Thyroid gland (tissue), 4 donors: ENCODE measurements around the gene CELA1. TPM values are rescaled to one million over a fixed set of nuclear protein-coding genes. Genes with fewer than 3 reads are reported as not detected.

Experiments
- DNase-seq, 2 donors: peaks; one replicate each; pipeline ENCODE4 v3.0.0-alpha.2; 2019
- H3K27ac ChIP-seq, 3 donors: fragments of 200-600 bp; sonication (generic); 1 replicate in 2 of 3; 2 replicates in 1 of 3; pipeline ENCODE4 v1.5.1; 2016 to 2019; ENCODE audit warnings: mild to moderate bottlenecking in 1 of 3, moderate library complexity in 1 of 3
- H3K27me3 ChIP-seq: fragments of 200-600 bp; sonication (generic); one replicate; pipeline ENCODE4 v1.5.1; 2019
- H3K36me3 ChIP-seq, 2 donors: fragments of 200-600 bp; sonication (generic); one replicate each; pipeline ENCODE4 v1.5.1; 2016 to 2019
- H3K4me1 ChIP-seq, 2 donors: fragments of 200-600 bp; sonication (generic); one replicate each; pipeline ENCODE4 v1.5.1; 2017 to 2019
- H3K4me3 ChIP-seq, 3 donors: fragments of 200-600 bp; sonication (generic); replicated peaks in 1 of 3; 1 replicate in 2 of 3; 2 replicates in 1 of 3; pipeline ENCODE4 v1.5.1; 2016; ENCODE audit warnings: mild to moderate bottlenecking in 1 of 3
- H3K9me3 ChIP-seq: fragments of 200-600 bp; sonication (generic); one replicate; pipeline ENCODE4 v1.5.1; 2017
- CTCF ChIP-seq, 6 experiments: fragments of 200-600 bp in 3 of 6; fragments of 450-650 bp in 3 of 6; sonication (generic) in 3 of 6; IDR thresholded peaks; one replicate each; pipeline ENCODE4 v1.5.1; 2016 to 2019; ENCODE audit warnings: antibody characterized with exemption in 6 of 6, mild to moderate bottlenecking in 2 of 6, inconsistent platforms in 1 of 6, moderate library complexity in 1 of 6
- POLR2A ChIP-seq, 2 donors: fragments of 450-650 bp; IDR thresholded peaks; one replicate each; pipeline ENCODE4 v1.6.1; 2017; ENCODE audit warnings: antibody characterized with exemption in 2 of 2, mild to moderate bottlenecking in 2 of 2, moderate library complexity in 1 of 2
- WGBS, 2 donors: methylation state at CpG; one replicate each; pipeline ENCODE4 v1.1.5; 2017; 5-methylcytosine and 5-hydroxymethylcytosine counted together
- intact Hi-C: fragments of 100-400 bp; cut with DNase I; formaldehyde crosslinking; loops from one replicate; pipeline ENCODE4 v1.15.1; 2023
- total RNA-seq, 4 donors: library from RNA; depleted of rRNA; stranded (reverse); fragments of >200 nt; gene quantifications; one replicate each; pipeline ENCODE4 v1.2.3, GENCODE V29; 2016

The CELA1 gene
- total RNA-seq, 4 donors from 2014 or later: not detected

- intact Hi-C loops: no loop called here
- DNase-seq: peak; percentile 87 to 93
- peaks cover 27 to 30% of the 10 kb centered on the region in 2 donors for H3K4me1 ChIP-seq
- H3K4me3 ChIP-seq: no peak overlapping the region
- TF ChIP-seq POLR2A (IDR thresholded peaks at IDR 0.05): no peak
- no peak for TF ChIP-seq CTCF (IDR thresholded peaks at IDR 0.05)
- H3K27me3 ChIP-seq: no peaks in the 10 kb centered on the region
- H3K9me3 ChIP-seq: no peaks in the 10 kb centered on the region
- H3K27ac ChIP-seq: peak overlapping the region; percentile 43 to 66 (median 56)
- H3K36me3 ChIP-seq: no peaks in the 10 kb centered on the region
- 37 to 41% methylated on average over 5 of the region's 5 CpGs for WGBS, 2 donors
These were observed 35.0 kb upstream of the CELA1 start for GRCh38 chr12:51381226-51382079.

GRCh38 chr12:51379571-51379970 lies 33.1 kb upstream of the CELA1 start:
- TF ChIP-seq POLR2A (IDR thresholded peaks at IDR 0.05) (no peak), CTCF (IDR thresholded peaks at IDR 0.05) (no peak)
- DNase-seq: no peak
- Histone ChIP-seq H3K9me3 (no peaks in the 10 kb centered on the region), H3K27ac (no peak overlapping the region), H3K27me3 (no peaks in the 10 kb centered on the region), H3K36me3 (no peaks in the 10 kb centered on the region), H3K4me3 (no peak overlapping the region), H3K4me1 (peaks cover 40 to 41% of the 10 kb centered on the region in 2 donors)
- 98 to 100% methylated on average over 7 to 11 of the region's 11 CpGs for WGBS, 2 donors
- intact Hi-C loops: no loop called here

- H3K27me3 ChIP-seq: no peaks in the 10 kb centered on the region
- no peak for TF ChIP-seq CTCF (IDR thresholded peaks at IDR 0.05)
- TF ChIP-seq POLR2A (IDR thresholded peaks at IDR 0.05): no peak
- H3K4me1 ChIP-seq: peaks cover 45% of the 10 kb centered on the region in 2 donors
- no peak for DNase-seq
- no peaks in the 10 kb centered on the region for H3K9me3 ChIP-seq
- H3K4me3 ChIP-seq: no peak overlapping the region
- 83 to 100% methylated on average over 2 of the region's 2 CpGs for WGBS, 2 donors
- intact Hi-C loops: no loop called here
- H3K27ac ChIP-seq: no peak overlapping the region
- H3K36me3 ChIP-seq: no peaks in the 10 kb centered on the region
These were observed 32.3 kb upstream of the CELA1 start for GRCh38 chr12:51378749-51379148.

GRCh38 chr12:51377099-51377984 lies 30.9 kb upstream of the CELA1 start:
- peak; percentile 79 to 81 for DNase-seq

More at GRCh38 chr12:51377099-51377984, 30.9 kb upstream of the CELA1 start:
- no peaks in the 10 kb centered on the region for H3K36me3 ChIP-seq
- TF ChIP-seq CTCF (IDR thresholded peaks at IDR 0.05) (no peak), POLR2A (IDR thresholded peaks at IDR 0.05) (no peak)
- intact Hi-C loops: no loop called here
- H3K27ac ChIP-seq: no peak overlapping the region
- H3K27me3 ChIP-seq: no peaks in the 10 kb centered on the region
- 83 to 88% methylated on average over 11 of the region's 11 CpGs for WGBS, 2 donors
- peaks cover 42 to 44% of the 10 kb centered on the region in 2 donors for H3K4me1 ChIP-seq
- no peaks in the 10 kb centered on the region for H3K9me3 ChIP-seq
- H3K4me3 ChIP-seq: no peak overlapping the region
